Measurements from ENCODE around the gene CELF4. TPM values are rescaled to one million over a fixed set of nuclear protein-coding genes. Genes with fewer than 3 reads are reported as not detected.

CELF4 gene
- total RNA-seq, 2 donors from 2014 or later, result not detected

DNA sequence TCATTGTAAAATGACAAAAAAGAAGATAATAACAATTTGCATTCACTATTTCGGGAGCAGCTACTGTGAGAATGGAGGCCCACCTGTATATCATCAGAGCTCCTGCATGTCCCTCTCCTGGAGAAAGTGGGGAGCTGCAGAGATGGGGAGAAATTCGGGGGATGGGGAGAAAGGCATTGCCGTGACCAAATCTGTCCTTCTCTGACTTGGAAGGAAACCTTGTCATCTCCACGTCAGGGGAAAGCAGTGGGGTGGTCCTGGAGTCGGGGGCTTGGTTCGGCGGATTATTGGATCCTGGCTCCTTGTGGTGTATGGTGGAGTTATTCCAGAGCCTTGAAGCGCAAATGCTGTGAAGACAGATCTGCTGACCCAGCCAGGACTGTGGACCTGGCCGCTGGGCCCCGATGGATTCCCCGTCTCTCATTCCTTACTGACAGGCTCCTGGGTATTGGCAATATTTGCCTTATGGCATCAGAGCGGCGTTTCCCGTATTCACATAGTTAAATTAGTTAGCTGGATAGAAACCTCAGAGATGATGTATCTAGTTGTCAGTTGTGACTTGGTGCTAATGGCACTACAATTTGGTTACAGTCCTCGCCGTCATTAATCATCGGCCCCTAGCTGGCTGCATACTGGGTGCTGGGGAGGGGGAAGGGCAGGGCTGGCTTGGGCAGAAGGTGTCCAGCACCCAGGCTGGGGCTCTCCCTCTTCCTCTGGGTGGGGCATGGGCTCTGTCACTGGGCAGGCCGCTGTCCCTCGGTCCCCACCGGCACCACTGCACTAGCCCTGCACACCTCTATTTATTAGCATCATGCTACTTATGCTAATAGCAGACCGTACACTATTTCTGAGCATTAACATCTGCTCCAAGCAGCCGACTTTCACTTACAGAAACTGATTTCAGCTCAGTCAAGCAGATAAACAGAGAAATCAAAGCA lies 31.7 kb downstream of the CELF4 start:
- Mint-ChIP-seq H3K9me3 (no peaks in the 10 kb centered on the region), H3K4me3 (no peak overlapping the region)
- ATAC-seq (replicated peaks), result no peak

GRCh38 chr18:37532917-37533316 lies 32.7 kb downstream of the CELF4 start:
- H3K27me3 Mint-ChIP-seq, result peaks cover 11% of the 10 kb centered on the region
- no peaks in the 10 kb centered on the region for H3K9me3 Mint-ChIP-seq
- no peak for ATAC-seq (replicated peaks)
- H3K4me1 Mint-ChIP-seq, result no peaks in the 10 kb centered on the region
- no peaks in the 10 kb centered on the region for H3K36me3 Mint-ChIP-seq (ENCODE audit: low read depth)
- H3K4me3 Mint-ChIP-seq, result no peak overlapping the region
- no peak overlapping the region for H3K27ac Mint-ChIP-seq

More for the DNA sequence above, 31.7 kb downstream of the CELF4 start:
- Mint-ChIP-seq H3K4me1 (peaks cover 4% of the 10 kb centered on the region), H3K27ac (no peak overlapping the region), H3K36me3 (ENCODE audit: low read depth) (no peaks in the 10 kb centered on the region), H3K27me3 (peaks cover 14% of the 10 kb centered on the region)

DNA sequence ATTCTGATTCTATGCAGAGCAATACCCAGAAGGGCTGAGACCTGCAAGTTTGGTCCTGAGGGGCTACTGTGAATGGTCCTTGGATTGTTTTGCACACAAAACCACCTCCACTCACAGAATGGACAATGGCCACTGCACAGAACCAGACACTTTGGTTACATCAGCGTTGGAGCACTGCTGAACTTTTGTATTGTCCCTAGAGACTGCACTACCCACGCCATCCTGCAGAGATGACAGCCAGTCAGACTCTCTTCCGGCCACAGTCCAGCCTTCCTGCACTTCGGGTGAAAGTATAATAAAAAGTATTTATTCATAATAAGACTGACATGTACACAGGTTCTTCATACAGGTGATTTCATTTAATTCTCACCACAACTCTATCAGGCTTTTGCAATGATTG lies 35.7 kb downstream of the CELF4 start:
- Mint-ChIP-seq H3K4me1 (no peaks in the 10 kb centered on the region), H3K9me3 (no peaks in the 10 kb centered on the region), H3K27me3 (peaks cover 26% of the 10 kb centered on the region), H3K36me3 (ENCODE audit: low read depth) (no peaks in the 10 kb centered on the region), H3K4me3 (no peak overlapping the region), H3K27ac (no peak overlapping the region)
- no peak for ATAC-seq (replicated peaks)

DNA sequence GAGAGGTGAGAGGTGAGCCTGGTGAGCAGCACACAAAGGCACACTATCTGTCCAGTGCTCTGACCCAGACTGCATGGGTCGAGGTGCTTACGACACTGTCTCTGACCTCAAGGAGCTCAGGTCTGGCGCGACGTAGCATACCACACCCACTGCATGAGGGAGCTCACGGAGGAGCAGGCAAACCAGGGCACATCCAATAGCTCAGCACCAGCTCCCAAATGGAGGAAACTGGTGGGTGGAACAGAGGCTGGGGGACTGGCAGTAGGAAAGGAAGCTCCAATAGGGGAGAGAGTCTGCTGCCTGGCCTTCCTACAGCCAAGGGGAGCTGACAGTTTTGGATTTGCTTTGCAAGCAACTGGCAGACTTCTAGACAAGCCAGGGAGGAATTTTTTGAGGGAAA lies 36.3 kb downstream of the CELF4 start:
- peaks cover 29% of the 10 kb centered on the region for H3K27me3 Mint-ChIP-seq
- H3K27ac Mint-ChIP-seq, result no peak overlapping the region
- ATAC-seq (replicated peaks), result no peak
- H3K4me1 Mint-ChIP-seq, result no peaks in the 10 kb centered on the region
- H3K9me3 Mint-ChIP-seq, result no peaks in the 10 kb centered on the region
- no peaks in the 10 kb centered on the region for H3K36me3 Mint-ChIP-seq (ENCODE audit: low read depth)
- H3K4me3 Mint-ChIP-seq, result no peak overlapping the region

DNA sequence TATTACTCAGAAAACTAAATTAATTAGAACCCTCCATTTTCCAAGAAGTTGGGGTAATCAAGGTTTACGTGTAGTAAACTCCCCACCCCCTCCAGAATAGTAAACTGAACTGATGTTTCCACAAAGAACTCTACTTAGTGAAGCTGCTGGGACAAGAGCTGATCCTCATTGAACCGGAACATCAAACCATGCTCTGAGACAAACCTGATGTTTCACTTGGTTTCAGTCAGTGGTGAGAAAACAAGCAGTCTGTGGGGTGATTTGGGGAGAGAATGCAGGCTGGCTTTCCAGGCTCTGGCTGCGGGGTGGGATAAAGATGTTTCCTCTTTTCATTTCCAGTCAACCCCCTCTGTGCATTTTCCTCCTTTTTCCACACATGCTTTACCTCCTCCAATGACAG lies 38.2 kb downstream of the CELF4 start:
- no peak for ATAC-seq (replicated peaks)
- no peaks in the 10 kb centered on the region for H3K4me1 Mint-ChIP-seq
- H3K36me3 Mint-ChIP-seq (ENCODE audit: low read depth), result no peaks in the 10 kb centered on the region
- no peak overlapping the region for H3K4me3 Mint-ChIP-seq
- peaks cover 39% of the 10 kb centered on the region for H3K27me3 Mint-ChIP-seq
- no peaks in the 10 kb centered on the region for H3K9me3 Mint-ChIP-seq
- no peak overlapping the region for H3K27ac Mint-ChIP-seq

GRCh38 chr18:37525262-37525585 lies 40.4 kb downstream of the CELF4 start:
- Mint-ChIP-seq H3K36me3 (ENCODE audit: low read depth) (no peaks in the 10 kb centered on the region), H3K27me3 (peaks cover 42% of the 10 kb centered on the region), H3K27ac (no peak overlapping the region), H3K9me3 (no peaks in the 10 kb centered on the region), H3K4me1 (no peaks in the 10 kb centered on the region), H3K4me3 (no peak overlapping the region)
- no peak for ATAC-seq (replicated peaks)

DNA sequence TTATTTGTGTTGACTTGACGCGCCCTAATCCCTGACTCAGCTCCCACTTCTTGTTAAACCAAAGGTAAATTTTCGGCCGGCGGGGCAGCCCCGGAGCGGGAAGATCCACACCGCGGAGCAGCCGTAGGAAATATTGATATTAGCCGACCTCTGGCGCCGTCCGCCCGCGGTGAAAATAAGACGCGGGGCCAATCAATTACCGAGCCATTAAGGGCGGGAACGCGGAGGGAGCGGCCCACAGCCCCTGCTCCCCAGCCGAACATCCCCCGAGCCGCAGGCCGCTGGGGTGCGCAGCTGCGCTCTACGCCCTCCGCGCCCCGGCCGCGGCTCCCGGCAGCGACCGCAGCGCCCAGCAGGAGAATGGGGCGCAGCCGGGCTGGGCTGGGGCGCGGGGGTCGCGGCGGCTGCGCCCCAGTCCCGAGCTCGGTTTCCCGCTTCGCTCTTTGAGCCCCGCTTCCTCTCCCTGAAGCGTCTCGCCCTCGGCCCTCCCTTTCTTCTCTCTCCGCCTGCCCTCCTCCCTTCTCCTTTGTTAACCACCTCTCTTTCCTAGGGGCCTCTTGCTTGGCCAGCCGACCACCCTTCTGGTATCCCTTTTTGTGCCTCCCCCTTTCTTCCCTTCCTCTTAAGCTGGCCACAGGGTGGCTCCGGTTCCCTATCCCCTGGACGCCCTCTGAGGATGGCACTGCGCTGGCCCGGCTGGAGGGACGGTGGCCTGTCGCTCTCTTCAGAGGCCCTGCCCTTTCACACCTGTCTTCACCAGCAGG lies 40.9 kb downstream of the CELF4 start:
- H3K4me1 Mint-ChIP-seq, result no peaks in the 10 kb centered on the region
- peaks cover 42% of the 10 kb centered on the region for H3K27me3 Mint-ChIP-seq
- no peaks in the 10 kb centered on the region for H3K36me3 Mint-ChIP-seq (ENCODE audit: low read depth)
- ATAC-seq (replicated peaks), result no peak
- H3K4me3 Mint-ChIP-seq, result no peak overlapping the region
- H3K9me3 Mint-ChIP-seq, result no peaks in the 10 kb centered on the region
- H3K27ac Mint-ChIP-seq, result no peak overlapping the region

DNA sequence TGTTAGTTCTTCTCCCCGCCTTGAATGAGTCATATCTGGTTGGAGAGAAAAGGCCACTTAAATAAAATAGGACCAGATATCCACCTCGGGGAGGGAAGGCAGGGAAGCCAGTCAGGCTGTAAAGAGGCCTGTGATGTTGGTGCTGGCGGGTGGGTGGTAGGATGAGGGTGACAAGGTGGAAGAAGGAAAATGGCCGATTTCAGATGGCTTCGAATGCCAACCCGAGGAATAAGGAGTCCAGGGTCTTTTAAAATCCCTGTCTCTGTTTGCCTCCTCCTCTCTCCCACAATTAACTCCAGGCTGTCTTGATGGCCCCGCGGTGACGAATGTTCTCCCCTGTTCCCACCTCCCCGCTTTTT lies 41.5 kb downstream of the CELF4 start:
- H3K4me1 Mint-ChIP-seq, result no peaks in the 10 kb centered on the region
- H3K9me3 Mint-ChIP-seq, result no peaks in the 10 kb centered on the region
- H3K27ac Mint-ChIP-seq, result no peak overlapping the region
- no peak for ATAC-seq (replicated peaks)
- peaks cover 40% of the 10 kb centered on the region for H3K27me3 Mint-ChIP-seq
- no peaks in the 10 kb centered on the region for H3K36me3 Mint-ChIP-seq (ENCODE audit: low read depth)
- H3K4me3 Mint-ChIP-seq, result no peak overlapping the region

GRCh38 chr18:37521510-37522465 lies 43.8 kb downstream of the CELF4 start:
- Mint-ChIP-seq H3K27ac (no peak overlapping the region), H3K4me3 (no peak overlapping the region), H3K27me3 (peaks cover 34% of the 10 kb centered on the region), H3K9me3 (no peaks in the 10 kb centered on the region), H3K4me1 (no peaks in the 10 kb centered on the region), H3K36me3 (ENCODE audit: low read depth) (no peaks in the 10 kb centered on the region)
- no peak for ATAC-seq (replicated peaks)

GRCh38 chr18:37520508-37520907 lies 45.1 kb downstream of the CELF4 start:
- Mint-ChIP-seq H3K36me3 (ENCODE audit: low read depth) (no peaks in the 10 kb centered on the region), H3K4me3 (no peak overlapping the region), H3K4me1 (no peaks in the 10 kb centered on the region), H3K9me3 (no peaks in the 10 kb centered on the region), H3K27me3 (peaks cover 29% of the 10 kb centered on the region), H3K27ac (no peak overlapping the region)
- ATAC-seq (replicated peaks), result no peak

- ATAC-seq (replicated peaks), result no peak
- no peaks in the 10 kb centered on the region for H3K9me3 Mint-ChIP-seq
- no peaks in the 10 kb centered on the region for H3K36me3 Mint-ChIP-seq (ENCODE audit: low read depth)
- no peak overlapping the region for H3K4me3 Mint-ChIP-seq
- peaks cover 21% of the 10 kb centered on the region for H3K27me3 Mint-ChIP-seq
- H3K27ac Mint-ChIP-seq, result no peak overlapping the region
- no peaks in the 10 kb centered on the region for H3K4me1 Mint-ChIP-seq
Observed at GRCh38 chr18:37519510-37520135, 46.0 kb downstream of the CELF4 start.

DNA sequence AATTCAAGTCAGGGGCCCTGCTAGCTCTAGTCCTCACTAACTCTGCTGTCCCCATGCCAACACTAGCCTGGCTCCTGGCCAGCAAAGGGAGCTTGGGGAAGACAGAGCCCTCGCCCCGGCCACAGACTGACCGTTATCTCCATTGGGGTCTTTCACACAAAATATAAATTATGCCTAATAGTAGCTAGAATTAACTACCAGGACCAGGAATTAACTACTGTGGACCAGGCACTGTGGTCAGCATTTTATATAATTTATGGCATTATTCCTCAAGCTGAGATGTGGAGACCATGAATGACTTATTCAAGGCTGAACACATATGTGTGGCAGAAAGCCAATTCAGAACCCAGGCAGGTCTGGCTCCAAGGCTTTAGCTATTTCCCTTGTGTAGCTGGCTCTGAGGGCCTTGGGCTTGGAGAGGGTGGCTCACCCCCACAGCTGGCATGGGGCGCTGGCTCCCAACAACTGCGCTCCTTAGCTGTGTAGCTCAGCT lies 49.2 kb downstream of the CELF4 start:
- Mint-ChIP-seq H3K27me3 (peaks cover 20% of the 10 kb centered on the region), H3K27ac (no peak overlapping the region), H3K9me3 (peaks cover 9% of the 10 kb centered on the region), H3K36me3 (ENCODE audit: low read depth) (no peaks in the 10 kb centered on the region), H3K4me1 (peaks cover 3% of the 10 kb centered on the region), H3K4me3 (no peak overlapping the region)
- ATAC-seq (replicated peaks), result no peak

DNA sequence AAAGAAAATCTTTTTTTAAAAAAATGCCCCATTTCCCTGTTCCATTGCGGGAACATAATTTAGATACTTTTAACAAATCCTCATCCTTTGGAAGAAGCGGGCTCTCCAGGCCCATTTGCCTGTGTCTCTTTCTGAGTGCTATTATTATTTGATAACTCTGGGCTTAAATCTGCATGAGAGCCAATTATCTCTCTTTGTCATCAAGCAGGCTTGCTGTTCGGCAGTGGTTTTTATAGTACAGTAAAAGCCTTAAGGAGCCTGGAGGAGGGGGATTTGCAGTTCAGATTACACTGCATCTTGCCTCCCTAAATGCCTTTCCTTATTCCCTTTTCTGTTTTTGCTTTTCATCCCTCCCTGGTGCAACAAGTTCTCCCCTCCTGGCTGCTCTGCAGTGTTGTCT lies 50.6 kb downstream of the CELF4 start:
- peaks cover 21% of the 10 kb centered on the region for H3K27me3 Mint-ChIP-seq
- H3K9me3 Mint-ChIP-seq, result peaks cover 17% of the 10 kb centered on the region
- no peak overlapping the region for H3K4me3 Mint-ChIP-seq
- no peak overlapping the region for H3K27ac Mint-ChIP-seq
- peaks cover 4% of the 10 kb centered on the region for H3K4me1 Mint-ChIP-seq
- no peaks in the 10 kb centered on the region for H3K36me3 Mint-ChIP-seq (ENCODE audit: low read depth)
- ATAC-seq (replicated peaks), result no peak

GRCh38 chr18:37512400-37512799 lies 53.2 kb downstream of the CELF4 start:
- Mint-ChIP-seq H3K9me3 (peaks cover 21% of the 10 kb centered on the region), H3K36me3 (ENCODE audit: low read depth) (no peaks in the 10 kb centered on the region), H3K4me3 (no peak overlapping the region), H3K27ac (no peak overlapping the region), H3K4me1 (peaks cover 4% of the 10 kb centered on the region), H3K27me3 (peaks cover 19% of the 10 kb centered on the region)
- no peak for ATAC-seq (replicated peaks)

All from activated T-helper 17 cell treated with anti-CD3 and anti-CD28 coated beads, Interleukin-2, amount 50 U/mL, for 72 hours (primary cell).